AG09319 (cell line): ENCODE measurements around the gene MAPK8IP2.
"Not testable (repeated sequence)": the region's sequence is repeated elsewhere in the genome, so short reads cannot be mapped to it uniquely, and the experiment has no call there.

Source experiments
- DNase-seq: peaks from one replicate; pipeline ENCODE4 v3.0.0-alpha.2; 2010; ENCODE audit warnings: low read depth; ENCODE audit errors: extremely low read depth
- CTCF ChIP-seq: IDR thresholded peaks from 2 replicates; pipeline ENCODE4 v1.5.1; 2011; ENCODE audit warnings: low read depth, mild to moderate bottlenecking, inconsistent platforms, low read length, moderate library complexity

MAPK8IP2 gene

GRCh38 chr22:50605002-50605612 lies 4.5 kb downstream of the MAPK8IP2 start:
- DNase-seq, result no peak
- TF ChIP-seq CTCF, result no peak

- no peak for TF ChIP-seq CTCF
These were observed 5.1 kb downstream of the MAPK8IP2 start for GRCh38 chr22:50605613-50606074.

GRCh38 chr22:50606165-50606945 lies 5.8 kb downstream of the MAPK8IP2 start:
- no peak for DNase-seq
- TF ChIP-seq CTCF, result no peak

More at GRCh38 chr22:50605613-50606074, 5.1 kb downstream of the MAPK8IP2 start:
- no peak for DNase-seq

- no peak for DNase-seq
- TF ChIP-seq CTCF, result no peak
These were observed 6.5 kb downstream of the MAPK8IP2 start for GRCh38 chr22:50606946-50607658.

GRCh38 chr22:50607659-50608020 lies 7.0 kb downstream of the MAPK8IP2 start:
- TF ChIP-seq CTCF, result no peak
- no peak for DNase-seq

GRCh38 chr22:50608058-50608840 lies 7.7 kb downstream of the MAPK8IP2 start:
- not testable (repeated sequence) for DNase-seq

- no peak for TF ChIP-seq CTCF
- DNase-seq, result no peak
These were observed 8.4 kb downstream of the MAPK8IP2 start for GRCh38 chr22:50608996-50609395.
